Measurements from ENCODE around the gene ADAM12. TPM values are rescaled to one million over a fixed set of nuclear protein-coding genes. Genes with fewer than 3 reads are reported as not detected.
"Not testable (repeated sequence)": the region's sequence is repeated elsewhere in the genome, so short reads cannot be mapped to it uniquely, and the experiment has no call there.

Gene ADAM12
- total RNA-seq, 1 experiment from 2014 or later, result 26.1 TPM

DNA sequence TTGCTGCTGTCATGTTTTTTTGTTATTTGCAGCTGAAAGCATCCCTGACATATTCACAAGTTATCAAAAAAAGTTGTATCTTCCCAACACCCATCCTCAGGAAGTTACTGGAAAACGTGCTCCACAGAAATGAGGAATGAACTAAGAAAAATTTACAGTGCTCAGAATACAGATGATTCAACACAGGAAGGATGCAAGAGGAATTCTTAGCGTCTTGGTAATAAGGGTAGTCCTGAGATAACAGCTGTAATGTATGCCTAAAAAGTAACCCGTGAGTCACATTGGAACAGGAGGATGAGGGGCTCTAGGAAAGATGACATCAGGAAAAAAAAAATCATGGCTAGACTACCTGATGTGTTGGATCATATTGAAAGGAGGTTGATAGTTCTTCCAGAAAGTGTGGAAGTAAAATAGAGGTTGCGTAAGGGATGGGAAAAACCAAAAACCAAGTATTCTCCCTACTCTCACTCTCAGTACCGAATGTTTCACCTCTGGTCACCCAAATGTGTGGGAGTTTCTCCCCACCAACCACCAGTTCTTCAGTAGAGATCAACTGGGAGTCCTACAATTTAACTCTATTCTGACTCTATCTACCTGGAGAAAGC is 3.9 kb downstream of the ADAM12 start:
- in situ Hi-C loops (cut with HindIII; ENCODE audit: low pct_unique_long_range_greater_than_20kb, low sequenced_read_pairs), result no loop called here
- DNase-seq (ENCODE audit: low read depth), result peak; percentile 60

GRCh38 chr10:126380352-126381076 is 7.8 kb downstream of the ADAM12 start:
- DNase-seq (ENCODE audit: low read depth), result no peak
- in situ Hi-C loops (cut with HindIII; ENCODE audit: low pct_unique_long_range_greater_than_20kb, low sequenced_read_pairs), result no loop called here

GRCh38 chr10:126379166-126379565 is 9.1 kb downstream of the ADAM12 start:
- DNase-seq (ENCODE audit: low read depth); in situ Hi-C loops (cut with HindIII; ENCODE audit: low pct_unique_long_range_greater_than_20kb, low sequenced_read_pairs): not testable (repeated sequence)

GRCh38 chr10:126376956-126377355 is 11.3 kb downstream of the ADAM12 start:
- DNase-seq (ENCODE audit: low read depth), result peak; percentile 74
- in situ Hi-C loops (cut with HindIII; ENCODE audit: low pct_unique_long_range_greater_than_20kb, low sequenced_read_pairs), result no loop called here

- in situ Hi-C loops (cut with HindIII; ENCODE audit: low pct_unique_long_range_greater_than_20kb, low sequenced_read_pairs), result no loop called here
- DNase-seq (ENCODE audit: low read depth), result no peak
These were observed 12.2 kb downstream of the ADAM12 start for GRCh38 chr10:126375926-126376554.

DNA sequence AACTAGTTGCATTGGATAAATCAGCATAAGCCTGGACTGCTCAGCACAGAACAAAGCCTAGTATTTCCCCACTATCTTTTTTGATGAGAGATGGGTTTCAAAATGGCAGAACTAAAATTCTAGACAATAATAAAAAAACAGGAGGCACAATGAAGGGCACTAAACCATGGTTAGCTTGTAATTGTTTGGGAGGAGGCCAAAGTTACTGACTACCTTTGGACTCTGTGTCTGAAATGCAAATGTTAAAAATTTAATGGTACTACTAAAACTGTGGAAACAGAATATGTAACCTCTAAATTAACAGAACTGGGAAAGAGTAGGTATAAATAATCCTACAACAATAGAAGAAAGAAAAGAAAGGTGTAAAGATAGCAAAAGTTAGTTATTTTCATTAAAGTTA is 13.0 kb downstream of the ADAM12 start:
- in situ Hi-C loops (cut with HindIII; ENCODE audit: low pct_unique_long_range_greater_than_20kb, low sequenced_read_pairs), result no loop called here
- no peak for DNase-seq (ENCODE audit: low read depth)

DNA sequence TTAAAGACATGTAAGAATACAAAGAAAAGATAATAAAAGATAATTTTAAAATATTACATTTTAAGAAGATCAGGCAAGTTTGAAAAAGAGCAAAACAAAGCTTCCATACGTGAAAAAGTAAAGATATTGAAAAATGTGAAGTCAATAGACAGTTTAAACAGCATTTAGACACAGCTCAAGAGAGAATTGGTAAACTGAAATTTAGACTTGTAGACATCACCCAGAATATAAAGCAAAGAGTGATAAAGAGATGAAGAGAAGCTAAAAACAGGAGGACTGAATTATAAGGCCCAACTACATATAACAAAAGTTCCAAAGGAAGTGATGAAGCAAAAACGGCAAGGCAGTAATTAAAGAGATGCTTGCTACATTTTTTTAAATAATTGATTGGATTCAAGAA is 13.8 kb downstream of the ADAM12 start:
- no peak for DNase-seq (ENCODE audit: low read depth)
- in situ Hi-C loops (cut with HindIII; ENCODE audit: low pct_unique_long_range_greater_than_20kb, low sequenced_read_pairs), result no loop called here

GRCh38 chr10:126373972-126374371 is 14.3 kb downstream of the ADAM12 start:
- in situ Hi-C loops (cut with HindIII; ENCODE audit: low pct_unique_long_range_greater_than_20kb, low sequenced_read_pairs), result no loop called here
- no peak for DNase-seq (ENCODE audit: low read depth)

GRCh38 chr10:126373147-126373546 is 15.1 kb downstream of the ADAM12 start:
- DNase-seq (ENCODE audit: low read depth), result no peak

GRCh38 chr10:126372396-126372795 is 15.9 kb downstream of the ADAM12 start:
- no peak for DNase-seq (ENCODE audit: low read depth)
- in situ Hi-C loops (cut with HindIII; ENCODE audit: low pct_unique_long_range_greater_than_20kb, low sequenced_read_pairs), result no loop called here

More at GRCh38 chr10:126373147-126373546, 15.1 kb downstream of the ADAM12 start:
- in situ Hi-C loops (cut with HindIII; ENCODE audit: low pct_unique_long_range_greater_than_20kb, low sequenced_read_pairs), result no loop called here

DNA sequence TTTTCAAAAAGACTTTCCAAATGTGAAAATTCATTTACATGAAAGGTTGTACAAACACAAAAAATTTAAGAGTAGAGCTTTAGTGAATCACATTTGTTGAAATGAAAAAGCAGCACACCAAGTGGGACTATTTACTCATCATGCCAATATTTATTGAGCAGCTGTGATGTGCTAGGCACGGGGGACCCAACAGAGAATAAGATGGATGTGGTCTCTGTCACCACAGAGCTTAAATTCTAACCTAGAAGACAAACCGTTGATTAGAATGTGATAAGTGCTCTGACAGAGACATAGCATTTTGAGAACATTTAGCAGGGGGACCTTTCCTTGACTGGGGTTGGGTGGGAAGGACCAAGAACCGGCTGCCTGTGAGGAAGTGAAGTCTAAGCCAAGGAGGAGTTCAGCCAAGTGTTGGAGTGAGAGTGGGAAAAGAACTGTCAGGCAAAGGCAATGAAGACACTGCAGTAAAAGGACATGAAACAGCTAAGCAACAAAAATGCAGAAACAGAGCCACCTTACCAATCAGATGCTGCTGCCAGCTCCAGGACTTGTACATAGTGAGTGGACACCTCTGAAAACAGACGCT is 19.1 kb downstream of the ADAM12 start:
- no peak for DNase-seq (ENCODE audit: low read depth)
- in situ Hi-C loops (cut with HindIII; ENCODE audit: low pct_unique_long_range_greater_than_20kb, low sequenced_read_pairs), result no loop called here

DNA sequence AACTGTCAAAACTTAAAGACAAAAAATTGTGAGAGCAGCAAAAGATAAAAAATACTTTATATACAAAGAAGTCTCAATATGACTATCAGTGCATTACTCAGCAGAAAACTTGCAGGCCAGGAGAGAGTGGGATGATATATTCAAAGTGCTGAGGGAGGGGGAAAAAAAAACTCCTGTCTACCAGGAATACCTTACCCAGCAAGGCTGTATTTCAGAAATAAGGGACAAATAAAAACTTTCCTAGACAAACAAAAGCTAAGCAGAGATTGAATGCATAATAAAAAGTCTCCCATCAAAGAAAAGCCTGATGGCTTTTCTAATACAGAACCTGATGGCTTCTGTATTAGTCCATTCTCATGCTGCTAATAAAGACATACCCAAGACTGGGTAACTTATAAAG is 31.1 kb downstream of the ADAM12 start:
- in situ Hi-C loops (cut with HindIII; ENCODE audit: low pct_unique_long_range_greater_than_20kb, low sequenced_read_pairs), result no loop called here
- no peak for DNase-seq (ENCODE audit: low read depth)

GRCh38 chr10:126353666-126354065 is 34.6 kb downstream of the ADAM12 start:
- in situ Hi-C loops (cut with HindIII; ENCODE audit: low pct_unique_long_range_greater_than_20kb, low sequenced_read_pairs), result no loop called here

GRCh38 chr10:126352453-126352852 is 35.8 kb downstream of the ADAM12 start:
- in situ Hi-C loops (cut with HindIII; ENCODE audit: low pct_unique_long_range_greater_than_20kb, low sequenced_read_pairs), result no loop called here
- no peak for DNase-seq (ENCODE audit: low read depth)

More at GRCh38 chr10:126353666-126354065, 34.6 kb downstream of the ADAM12 start:
- no peak for DNase-seq (ENCODE audit: low read depth)

- in situ Hi-C loops (cut with HindIII; ENCODE audit: low pct_unique_long_range_greater_than_20kb, low sequenced_read_pairs), result no loop called here
- DNase-seq (ENCODE audit: low read depth), result no peak
These were observed 37.3 kb downstream of the ADAM12 start for GRCh38 chr10:126351021-126351420.

GRCh38 chr10:126350216-126350992 is 37.9 kb downstream of the ADAM12 start:
- peak; percentile 94 for DNase-seq (ENCODE audit: low read depth)
- in situ Hi-C loops (cut with HindIII; ENCODE audit: low pct_unique_long_range_greater_than_20kb, low sequenced_read_pairs), result no loop called here

GRCh38 chr10:126349676-126350075 is 38.6 kb downstream of the ADAM12 start:
- in situ Hi-C loops (cut with HindIII; ENCODE audit: low pct_unique_long_range_greater_than_20kb, low sequenced_read_pairs), result no loop called here
- no peak for DNase-seq (ENCODE audit: low read depth)

DNA sequence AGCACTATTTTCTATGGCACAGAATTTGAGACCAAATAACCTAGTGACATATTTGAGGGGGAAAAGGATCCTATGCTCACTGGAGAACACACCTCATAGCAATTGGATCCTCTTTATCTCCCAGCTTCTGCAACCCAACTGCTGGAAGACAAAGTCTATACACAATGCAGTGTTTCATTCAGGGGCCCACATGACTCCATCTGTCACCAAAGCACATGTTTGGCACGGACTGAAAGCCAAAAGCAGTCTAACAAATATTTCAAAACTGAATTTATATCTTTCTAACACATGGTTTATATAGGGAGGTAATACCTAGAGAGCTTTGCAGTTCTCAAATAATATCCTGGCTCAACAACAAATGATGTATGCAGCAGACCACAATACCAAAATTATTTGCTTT is 39.2 kb downstream of the ADAM12 start:
- in situ Hi-C loops (cut with HindIII; ENCODE audit: low pct_unique_long_range_greater_than_20kb, low sequenced_read_pairs), result no loop called here
- no peak for DNase-seq (ENCODE audit: low read depth)

Data from Caki2 (cell line).